GM12874 (cell line): Measurements from ENCODE around the gene TMX3.

Experiments used
- TF ChIP-seq, protein P1 (sequence below): IDR thresholded peaks from 2 replicates; pipeline ENCODE4 v1.5.1; 2011; ENCODE audit warnings: low read depth, mild to moderate bottlenecking, control low read depth, low read length, moderate library complexity; ENCODE audit not compliant: insufficient read depth

The TMX3 gene, protein sequence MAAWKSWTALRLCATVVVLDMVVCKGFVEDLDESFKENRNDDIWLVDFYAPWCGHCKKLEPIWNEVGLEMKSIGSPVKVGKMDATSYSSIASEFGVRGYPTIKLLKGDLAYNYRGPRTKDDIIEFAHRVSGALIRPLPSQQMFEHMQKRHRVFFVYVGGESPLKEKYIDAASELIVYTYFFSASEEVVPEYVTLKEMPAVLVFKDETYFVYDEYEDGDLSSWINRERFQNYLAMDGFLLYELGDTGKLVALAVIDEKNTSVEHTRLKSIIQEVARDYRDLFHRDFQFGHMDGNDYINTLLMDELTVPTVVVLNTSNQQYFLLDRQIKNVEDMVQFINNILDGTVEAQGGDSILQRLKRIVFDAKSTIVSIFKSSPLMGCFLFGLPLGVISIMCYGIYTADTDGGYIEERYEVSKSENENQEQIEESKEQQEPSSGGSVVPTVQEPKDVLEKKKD

DNA sequence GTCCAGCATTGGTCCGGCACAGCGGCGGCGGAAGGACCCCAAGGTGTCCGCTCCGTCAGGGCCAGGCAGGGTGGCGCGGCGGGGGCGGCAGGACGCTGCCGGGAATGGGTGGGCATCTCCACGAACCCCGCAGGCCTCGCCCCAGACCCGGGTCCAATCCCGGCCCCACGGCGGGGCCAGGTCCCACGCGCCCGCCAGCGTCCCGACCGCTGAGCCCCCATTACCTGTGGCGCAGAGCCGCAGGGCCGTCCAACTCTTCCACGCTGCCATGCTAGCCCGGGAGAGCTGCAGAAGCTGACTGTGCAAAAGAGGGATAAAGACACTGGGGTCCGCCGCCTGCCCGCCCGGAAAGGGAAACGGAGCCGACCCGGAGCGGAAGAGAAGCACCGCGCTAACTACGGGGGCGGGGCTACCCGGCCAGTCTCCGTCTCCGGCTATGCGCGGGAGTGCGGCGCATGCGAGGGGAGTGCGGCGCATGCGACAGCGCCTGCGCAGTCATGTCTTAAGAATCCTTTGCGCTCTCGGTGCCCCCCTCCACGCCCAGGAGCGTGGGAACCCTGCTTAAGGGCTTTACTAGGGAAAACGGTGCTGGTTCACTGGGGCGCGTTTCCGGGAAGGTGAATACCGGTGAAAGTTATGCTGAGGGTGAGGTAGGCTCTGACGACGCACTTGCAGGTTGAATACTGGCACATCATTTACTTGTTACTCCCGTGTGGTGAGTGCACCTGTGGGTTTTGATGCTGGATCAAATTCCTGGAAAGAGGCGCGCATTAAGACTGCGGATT, at the start of gene TMX3:
TMX3 (minus strand) TSS at position 397 of the 785 bp plus-strand sequence; CDS start at position 270, 127 bp downstream.
- TF ChIP-seq, protein P1, sequence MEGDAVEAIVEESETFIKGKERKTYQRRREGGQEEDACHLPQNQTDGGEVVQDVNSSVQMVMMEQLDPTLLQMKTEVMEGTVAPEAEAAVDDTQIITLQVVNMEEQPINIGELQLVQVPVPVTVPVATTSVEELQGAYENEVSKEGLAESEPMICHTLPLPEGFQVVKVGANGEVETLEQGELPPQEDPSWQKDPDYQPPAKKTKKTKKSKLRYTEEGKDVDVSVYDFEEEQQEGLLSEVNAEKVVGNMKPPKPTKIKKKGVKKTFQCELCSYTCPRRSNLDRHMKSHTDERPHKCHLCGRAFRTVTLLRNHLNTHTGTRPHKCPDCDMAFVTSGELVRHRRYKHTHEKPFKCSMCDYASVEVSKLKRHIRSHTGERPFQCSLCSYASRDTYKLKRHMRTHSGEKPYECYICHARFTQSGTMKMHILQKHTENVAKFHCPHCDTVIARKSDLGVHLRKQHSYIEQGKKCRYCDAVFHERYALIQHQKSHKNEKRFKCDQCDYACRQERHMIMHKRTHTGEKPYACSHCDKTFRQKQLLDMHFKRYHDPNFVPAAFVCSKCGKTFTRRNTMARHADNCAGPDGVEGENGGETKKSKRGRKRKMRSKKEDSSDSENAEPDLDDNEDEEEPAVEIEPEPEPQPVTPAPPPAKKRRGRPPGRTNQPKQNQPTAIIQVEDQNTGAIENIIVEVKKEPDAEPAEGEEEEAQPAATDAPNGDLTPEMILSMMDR: no peak

DNA sequence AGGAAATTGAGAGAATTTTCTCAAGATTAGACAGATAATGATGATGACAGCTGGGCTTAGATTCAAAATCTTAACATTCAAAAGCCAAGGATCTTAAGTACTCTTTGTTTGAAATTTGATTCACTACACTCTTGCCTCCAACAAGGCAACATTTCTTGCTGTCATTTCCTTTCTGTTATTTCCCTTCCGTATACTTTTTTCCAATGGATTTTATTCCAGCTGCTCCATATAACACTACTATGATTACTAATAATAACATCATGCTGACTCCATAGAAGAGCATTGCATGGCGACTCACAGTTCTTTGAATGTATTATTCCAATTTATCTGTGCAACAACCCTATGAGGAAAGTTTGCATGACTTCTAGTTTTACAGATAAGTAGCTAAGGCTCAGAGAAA, 49.1 kb upstream of the TMX3 start:
- TF ChIP-seq, protein P1: no peak

DNA sequence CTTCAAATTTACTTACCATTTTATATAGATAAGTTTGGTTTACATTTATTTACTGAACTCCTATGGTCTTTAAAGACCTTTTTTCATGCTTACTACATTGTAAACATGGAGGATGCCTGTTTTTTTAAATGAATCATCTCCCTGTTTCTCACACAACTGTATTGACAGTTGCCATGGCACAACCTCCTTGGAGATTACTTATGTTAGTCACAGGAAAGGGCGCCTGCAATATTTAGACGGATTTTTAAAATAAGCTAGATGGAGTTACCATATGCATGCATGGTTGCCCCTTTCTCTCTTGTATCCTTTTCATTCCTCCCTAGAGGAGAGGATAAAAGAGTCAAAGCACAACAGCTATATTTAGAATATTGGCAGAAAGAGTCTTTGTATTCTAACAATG, 48.2 kb upstream of the TMX3 start:
- TF ChIP-seq, protein P1: no peak

DNA sequence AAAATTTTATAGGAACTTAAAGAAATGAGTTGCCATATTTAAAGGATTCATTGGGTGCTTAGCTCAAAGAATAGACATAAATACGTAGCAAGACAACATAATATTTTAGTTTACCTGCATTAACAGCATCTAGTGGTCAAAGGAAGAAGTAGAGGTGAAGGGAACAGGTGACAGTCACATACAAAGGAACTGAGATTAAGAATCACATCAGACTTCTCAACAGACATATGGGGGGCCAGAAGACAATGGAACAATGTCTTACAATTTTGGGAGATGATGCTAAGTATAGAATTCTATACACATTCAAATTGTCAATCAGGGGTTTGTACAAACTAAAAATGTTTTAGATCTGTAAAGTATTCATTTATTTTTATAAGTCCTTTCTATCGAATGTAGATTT, 44.4 kb upstream of the TMX3 start:
- TF ChIP-seq, protein P1: no peak

DNA sequence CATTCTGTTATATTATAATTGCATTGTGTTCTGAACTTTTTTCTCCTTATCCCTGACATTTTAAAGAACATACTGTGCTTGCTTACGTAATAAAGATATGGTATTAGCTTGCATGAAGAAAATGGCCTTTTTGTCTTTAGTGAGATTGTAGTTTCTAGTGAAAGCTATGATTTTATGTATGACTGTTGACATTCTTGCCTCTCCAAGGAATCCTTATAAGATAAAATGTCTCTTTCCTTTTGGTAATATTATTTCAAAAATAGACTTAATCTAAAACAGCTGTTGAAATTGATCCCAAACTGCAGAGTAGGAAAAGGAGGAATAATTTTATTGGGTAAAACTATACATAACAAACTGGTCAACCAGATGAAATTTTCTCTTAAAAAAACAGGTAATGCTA, 42.2 kb upstream of the TMX3 start:
- TF ChIP-seq, protein P1: no peak

DNA sequence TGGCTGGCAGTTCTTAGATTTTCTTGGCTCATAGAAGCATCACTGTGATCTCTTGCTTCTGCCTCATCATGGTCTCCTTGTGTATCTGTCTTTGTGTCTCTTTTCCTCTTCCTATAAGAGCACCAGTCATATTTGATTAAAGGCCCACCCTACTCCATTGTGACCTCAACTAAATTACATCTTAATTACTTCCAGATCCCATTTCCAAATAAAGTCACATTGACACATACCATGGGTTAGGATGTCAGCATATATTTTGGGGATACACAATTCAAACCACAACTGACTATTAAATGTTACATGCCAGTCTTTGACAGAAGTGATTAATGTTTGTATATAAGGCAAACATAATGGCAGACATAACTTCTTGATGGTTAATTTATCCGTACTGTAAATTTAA, 27.3 kb upstream of the TMX3 start:
- TF ChIP-seq, protein P1: no peak

DNA sequence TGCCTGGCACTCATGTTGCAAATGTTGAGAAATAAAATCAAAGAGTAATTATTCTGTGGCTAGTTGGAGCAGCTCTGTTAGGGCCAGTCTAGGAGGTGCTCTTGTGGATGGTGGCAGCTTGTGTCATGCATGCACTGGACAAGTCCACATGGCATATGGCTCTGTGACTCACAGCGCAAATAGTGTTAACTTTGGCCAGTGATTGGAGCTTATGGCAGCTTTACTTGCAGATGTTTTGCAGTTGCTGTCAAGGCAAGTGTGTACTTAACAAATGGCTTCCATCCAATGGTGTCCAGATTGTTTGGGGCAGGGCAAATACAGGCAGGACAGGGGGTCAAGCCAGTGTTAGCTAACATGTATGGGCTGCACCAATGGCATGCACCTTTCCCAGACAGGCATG, 26.1 kb upstream of the TMX3 start:
- TF ChIP-seq, protein P1: no peak
